ENCODE results near the gene ROCK2. TPM values are rescaled to one million over a fixed set of nuclear protein-coding genes. Genes with fewer than 3 reads are reported as not detected.

Gene ROCK2
- total and polyA plus RNA-seq, 9 of the 15 experiments (the other 6 are each of a cell fraction or from before 2014, with no cell fraction given) = 4.9 to 30.6 (median 14.3) TPM

- ATAC-seq (no peak), FAIRE-seq (no peak), DNase-seq (ENCODE audit: extremely low read depth in 1 of 4, low spot score in 3 of 4) (no peak)
- H3K27ac ChIP-seq (ENCODE audit: extremely low read depth, low read depth, low read length) = no peak overlapping the region
- in situ Hi-C loops (cut with MboI) (loop anchor here (5.0 to 25.0 kb wide), 2 partner anchors 278 to 448 kb away; no protein-coding TSS in a partner anchor), intact Hi-C loops (cut with micrococcal nuclease) (loop anchor here (5.0 to 10.0 kb wide), 2 partner anchors 100 to 548 kb away; no protein-coding TSS in a partner anchor)
- ChIA-PET POLR2A (interaction anchor here (0.5 to 0.7 kb wide), 2 partner anchors 354 to 413 kb away, joined by 3 to 4 read pairs; no protein-coding TSS in a partner anchor), CTCF (ENCODE audit: low intra/inter-chr PET ratio) (interaction anchor here (0.5 kb wide), 1 partner anchor 436 kb away, joined by 4 read pairs; no protein-coding TSS in a partner anchor)
- H3K9me1 ChIP-seq (ENCODE audit: control insufficient read depth, insufficient read depth, low read length) = no peaks in the 10 kb centered on the region
- no peak overlapping the region for H3K4me2 ChIP-seq (ENCODE audit: insufficient read depth, low read length)
- H3K27me3 ChIP-seq (ENCODE audit: control insufficient read depth in 2 of 2, insufficient read depth in 2 of 2, low read length in 2 of 2) = peaks cover 2 to 11% of the 10 kb centered on the region in 2 experiments; a peak in 2 of 5 replicates
- BruUV-seq (replicated peaks) = no TSS peak
- H3K9me3 ChIP-seq (replicated peaks; ENCODE audit: control insufficient read depth, insufficient read depth, low read depth, low read length) = no peaks in the 10 kb centered on the region
- H3K4me1 ChIP-seq (replicated peaks in 1 of 2; ENCODE audit: control insufficient read depth in 2 of 2, insufficient read depth in 2 of 2, low read length in 2 of 2) = peaks cover 14 to 24% of the 10 kb centered on the region in 2 experiments; a peak in 4 of 5 replicates
- no peak overlapping the region for H3K9ac ChIP-seq (ENCODE audit: insufficient read depth in 1 of 2, low read depth in 2 of 2, low read length in 2 of 2)
- TF ChIP-seq ELF4 (CRISPR knock-in tag; IDR thresholded peaks at IDR 0.05) (no peak), CEBPG (CRISPR knock-in tag; IDR thresholded peaks at IDR 0.05) (no peak), CEBPG (tag; conservative IDR thresholded peaks at IDR 0.05 in 1 of 2, IDR thresholded peaks at IDR 0.05 in 1 of 2) (peak in 1 of 2 experiments; percentile 32; a peak in 1 of 4 replicates), CEBPB (tag; IDR thresholded peaks at IDR 0.05) (peak; percentile 58)
- 17% methylated on average over 5 of the region's 5 CpGs for WGBS (ENCODE audit: insufficient coverage, low coverage, missing lambda C conversion rate)
- H3K36me3 ChIP-seq (ENCODE audit: control insufficient read depth, insufficient read depth, low read length) = no peaks in the 10 kb centered on the region
- no peaks in the 10 kb centered on the region for H3K79me2 ChIP-seq (ENCODE audit: control insufficient read depth, insufficient read depth, low read length)
- H3K4me3 ChIP-seq = no peak overlapping the region
- no peaks in the 10 kb centered on the region for H4K20me1 ChIP-seq (replicated peaks; ENCODE audit: control insufficient read depth, insufficient read depth, low read length)
- no peak overlapping the region for H2AFZ ChIP-seq (ENCODE audit: low read depth, low read length)
These were observed 210.1 kb downstream of the ROCK2 start for GRCh38 chr2:11134349-11134748.

DNA sequence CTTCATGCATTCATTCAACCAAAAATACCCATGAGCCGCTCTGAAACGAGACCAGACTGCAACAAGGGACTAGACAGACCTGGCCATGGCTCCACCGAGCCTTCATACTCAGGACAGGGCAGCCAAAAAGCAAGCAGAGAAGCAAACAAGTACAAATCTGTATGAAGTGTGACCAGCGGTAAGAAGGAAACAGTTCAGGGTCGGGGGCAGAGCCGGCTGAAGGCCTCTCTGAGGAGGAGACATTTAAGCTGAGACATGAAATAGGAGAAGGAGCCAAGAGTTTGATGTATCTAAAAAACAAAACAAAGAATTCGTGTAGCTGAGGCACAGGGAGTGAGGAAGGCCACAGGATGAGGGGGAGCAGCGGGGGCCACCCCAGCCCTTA is 210.5 kb downstream of the ROCK2 start:
- Histone ChIP-seq H3K27ac (ENCODE audit: extremely low read depth, low read depth, low read length) (no peak overlapping the region), H3K4me3 (no peak overlapping the region), H3K9ac (ENCODE audit: insufficient read depth in 1 of 2, low read depth in 2 of 2, low read length in 2 of 2) (no peak overlapping the region; a peak in 1 of 4 replicates), H2AFZ (ENCODE audit: low read depth, low read length) (peak overlapping the region; percentile 56; the same call in 1 of the 2 replicates), H3K4me1 (replicated peaks in 1 of 2; ENCODE audit: control insufficient read depth in 2 of 2, insufficient read depth in 2 of 2, low read length in 2 of 2) (peaks cover 14 to 24% of the 10 kb centered on the region in 2 experiments; a peak in 4 of 5 replicates), H3K4me2 (ENCODE audit: insufficient read depth, low read length) (no peak overlapping the region), H3K79me2 (ENCODE audit: control insufficient read depth, insufficient read depth, low read length) (no peaks in the 10 kb centered on the region), H3K9me3 (replicated peaks; ENCODE audit: control insufficient read depth, insufficient read depth, low read depth, low read length) (no peaks in the 10 kb centered on the region), H3K9me1 (ENCODE audit: control insufficient read depth, insufficient read depth, low read length) (no peaks in the 10 kb centered on the region), H3K36me3 (ENCODE audit: control insufficient read depth, insufficient read depth, low read length) (no peaks in the 10 kb centered on the region), H4K20me1 (replicated peaks; ENCODE audit: control insufficient read depth, insufficient read depth, low read length) (no peaks in the 10 kb centered on the region), H3K27me3 (ENCODE audit: control insufficient read depth in 2 of 2, insufficient read depth in 2 of 2, low read length in 2 of 2) (peaks cover 2 to 11% of the 10 kb centered on the region in 2 experiments; a peak in 2 of 5 replicates)
- ATAC-seq = no peak
- CTCF ChIA-PET (ENCODE audit: low intra/inter-chr PET ratio) = interaction anchor here (0.5 to 1.3 kb wide), 2 partner anchors 436 to 548 kb away, joined by 4 to 5 read pairs; no protein-coding TSS in a partner anchor
- intact Hi-C loops (cut with micrococcal nuclease) (loop anchor here (5.0 to 10.0 kb wide), 2 partner anchors 101 to 548 kb away; no protein-coding TSS in a partner anchor), in situ Hi-C loops (cut with MboI) (loop anchor here (5.0 to 25.0 kb wide), 2 partner anchors 278 to 448 kb away; no protein-coding TSS in a partner anchor)
- WGBS (ENCODE audit: insufficient coverage, low coverage, missing lambda C conversion rate) = 19% methylated on average over 8 of the region's 8 CpGs
- POLR2A ChIA-PET = interaction anchor here (0.7 kb wide), 1 partner anchor 413 kb away, joined by 4 read pairs; no protein-coding TSS in a partner anchor
- FAIRE-seq = no peak
- no TSS peak for BruUV-seq (replicated peaks)
- TF ChIP-seq ZNF644 (tag; IDR thresholded peaks at IDR 0.05; ENCODE audit: low read depth) (no peak), ZNF121 (CRISPR knock-in tag; conservative IDR thresholded peaks at IDR 0.05) (no peak), FOXK2 (conservative IDR thresholded peaks at IDR 0.05 in 1 of 2, IDR thresholded peaks at IDR 0.05 in 1 of 2; ENCODE audit: low read depth in 2 of 2) (no peak), NCOA4 (IDR thresholded peaks at IDR 0.05; ENCODE audit: partially characterized antibody) (no peak), L3MBTL2 (IDR thresholded peaks at IDR 0.05) (no peak), TBL1XR1 (IDR thresholded peaks at IDR 0.05; ENCODE audit: low read length in 2 of 2) (no peak), TOE1 (IDR thresholded peaks at IDR 0.05; ENCODE audit: borderline replicate concordance) (no peak), TOE1 (CRISPR knock-in tag; IDR thresholded peaks at IDR 0.05; ENCODE audit: borderline replicate concordance, low read depth) (no peak), POLR2AphosphoS2 (IDR thresholded peaks at IDR 0.05; ENCODE audit: low read length) (no peak), POLR3A (IDR thresholded peaks at IDR 0.05; ENCODE audit: borderline replicate concordance, extremely low read depth, insufficient read depth, insufficient read length) (no peak)
- DNase-seq (ENCODE audit: extremely low read depth in 1 of 4, low spot score in 3 of 4) = no peak
